Skeletal muscle satellite cell (primary cell): ENCODE data around the gene PRPF19.
"Not testable (repeated sequence)": the region's sequence is repeated elsewhere in the genome, so short reads cannot be mapped to it uniquely, and the experiment has no call there.

Source experiments
- H3K27me3 ChIP-seq: 2 replicates; pipeline ENCODE4 v1.7.0; 2013; ENCODE audit warnings: low read length; ENCODE audit not compliant: control insufficient read depth, insufficient read depth
- H3K36me3 ChIP-seq: 2 replicates; pipeline ENCODE4 v1.7.0; 2013; ENCODE audit warnings: mild to moderate bottlenecking, control low read depth, low read length; ENCODE audit not compliant: insufficient read depth
- H3K4me1 ChIP-seq: 2 replicates; pipeline ENCODE4 v1.7.0; 2013; ENCODE audit warnings: low read length; ENCODE audit not compliant: control insufficient read depth, insufficient read depth
- H3K4me2 ChIP-seq: 2 replicates; pipeline ENCODE4 v1.7.0; 2013; ENCODE audit warnings: mild to moderate bottlenecking, low read length
- H3K4me3 ChIP-seq: 2 replicates; pipeline ENCODE4 v1.7.0; 2013; ENCODE audit warnings: low read length
- H3K9ac ChIP-seq: 2 replicates; pipeline ENCODE4 v1.7.0; 2013; ENCODE audit warnings: mild to moderate bottlenecking, low read depth, low read length, moderate library complexity
- H3K9me3 ChIP-seq: replicated peaks from 2 replicates; pipeline ENCODE4 v1.7.0; 2013; ENCODE audit warnings: mild to moderate bottlenecking, control low read depth, low read length

PRPF19 gene

DNA sequence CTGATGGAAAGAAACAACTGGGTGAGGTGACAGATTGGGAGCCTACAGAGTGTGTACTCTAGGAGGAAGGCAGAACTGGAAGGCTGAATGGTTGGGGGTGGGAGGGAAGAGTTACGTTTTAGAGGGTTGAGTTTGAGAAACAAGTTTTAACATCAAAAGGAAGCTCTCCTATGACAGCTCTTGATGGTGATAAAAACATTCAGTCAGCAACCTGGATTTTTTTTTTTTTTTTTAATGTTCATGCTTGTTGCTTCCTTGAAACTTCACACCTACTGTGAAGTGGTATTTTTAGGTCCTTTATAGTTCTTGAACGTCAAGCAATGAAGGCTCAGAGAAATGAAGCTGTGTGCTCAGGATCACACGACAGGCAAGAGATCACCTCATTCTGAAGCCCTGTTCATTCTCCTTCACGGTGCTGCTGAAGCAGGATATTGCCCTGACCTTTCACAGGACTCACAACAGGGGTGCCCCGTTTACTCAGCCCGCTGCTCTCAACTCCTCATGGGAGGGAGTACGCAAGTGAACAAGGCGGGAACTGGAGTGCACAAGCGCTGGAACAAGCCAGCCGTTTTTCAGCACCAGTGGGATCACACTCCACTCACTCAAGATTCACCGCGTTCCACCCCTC lies 6.0 kb upstream of the PRPF19 start:
- H3K4me3 ChIP-seq = no peak overlapping the region
- H3K9me3 ChIP-seq = no peaks in the 10 kb centered on the region
- no peak overlapping the region for H3K4me2 ChIP-seq
- no peaks in the 10 kb centered on the region for H3K36me3 ChIP-seq
- peaks cover 10% of the 10 kb centered on the region for H3K4me1 ChIP-seq
- peaks cover 28% of the 10 kb centered on the region for H3K27me3 ChIP-seq
- no peak overlapping the region for H3K9ac ChIP-seq

DNA sequence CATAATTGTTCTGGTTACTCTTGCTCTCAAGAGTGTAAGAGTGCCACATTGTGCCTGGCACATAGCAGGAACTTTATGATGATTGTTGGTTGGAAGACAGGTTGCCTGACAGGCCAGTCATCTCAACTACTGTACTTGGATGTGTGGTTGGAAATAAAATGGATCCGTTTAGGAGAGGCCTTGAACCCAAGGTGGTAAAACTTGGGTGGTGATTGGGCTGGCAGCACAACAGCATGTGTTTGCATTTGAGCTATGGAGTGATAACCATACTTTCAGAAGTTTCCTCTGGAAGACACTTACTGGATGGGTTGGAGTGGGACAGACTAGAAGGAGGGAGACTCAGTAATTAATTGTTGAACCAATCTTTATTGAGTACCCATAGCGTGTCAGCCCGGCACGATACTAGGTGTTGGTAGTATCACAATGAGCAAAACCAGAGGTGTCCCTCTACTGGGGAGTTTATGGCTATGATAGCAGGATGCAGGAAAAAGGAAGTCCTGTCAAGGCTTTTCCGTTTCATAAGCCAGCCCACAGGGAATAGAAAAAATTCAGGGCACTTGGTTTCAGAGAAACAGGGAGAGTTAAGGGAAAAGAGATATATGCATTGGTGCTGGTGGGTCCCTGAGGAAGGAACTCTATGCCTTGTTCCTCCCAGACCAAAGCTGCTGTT lies 4.5 kb upstream of the PRPF19 start:
- Histone ChIP-seq H3K27me3 (peaks cover 28% of the 10 kb centered on the region), H3K9ac (no peak overlapping the region), H3K4me1 (peaks cover 12% of the 10 kb centered on the region), H3K4me2 (no peak overlapping the region), H3K36me3 (no peaks in the 10 kb centered on the region), H3K9me3 (no peaks in the 10 kb centered on the region), H3K4me3 (no peak overlapping the region)

DNA sequence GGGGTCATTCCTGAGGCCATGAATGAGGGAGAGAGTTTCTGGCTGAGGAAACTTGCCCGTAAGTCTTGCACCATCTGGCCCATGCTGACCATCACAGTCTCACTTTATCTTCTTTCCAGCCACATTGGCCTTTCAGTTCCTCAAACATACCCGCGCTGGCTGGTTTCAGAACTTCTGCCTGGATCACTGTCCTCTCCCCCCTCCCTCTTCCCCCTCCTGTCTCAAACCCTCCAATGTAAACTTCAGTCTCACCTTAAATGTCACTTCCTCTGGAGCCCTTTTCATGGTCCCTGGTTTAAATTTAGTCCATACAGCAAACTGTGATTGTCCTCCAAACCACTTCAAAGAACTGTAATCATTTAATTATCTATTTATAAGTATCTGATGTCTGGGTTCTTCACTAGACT lies 3.9 kb upstream of the PRPF19 start:
- H3K4me2 ChIP-seq = no peak overlapping the region
- H3K4me1 ChIP-seq = peaks cover 11% of the 10 kb centered on the region
- peaks cover 28% of the 10 kb centered on the region for H3K27me3 ChIP-seq
- no peak overlapping the region for H3K4me3 ChIP-seq
- no peaks in the 10 kb centered on the region for H3K9me3 ChIP-seq
- H3K9ac ChIP-seq = no peak overlapping the region
- no peaks in the 10 kb centered on the region for H3K36me3 ChIP-seq

DNA sequence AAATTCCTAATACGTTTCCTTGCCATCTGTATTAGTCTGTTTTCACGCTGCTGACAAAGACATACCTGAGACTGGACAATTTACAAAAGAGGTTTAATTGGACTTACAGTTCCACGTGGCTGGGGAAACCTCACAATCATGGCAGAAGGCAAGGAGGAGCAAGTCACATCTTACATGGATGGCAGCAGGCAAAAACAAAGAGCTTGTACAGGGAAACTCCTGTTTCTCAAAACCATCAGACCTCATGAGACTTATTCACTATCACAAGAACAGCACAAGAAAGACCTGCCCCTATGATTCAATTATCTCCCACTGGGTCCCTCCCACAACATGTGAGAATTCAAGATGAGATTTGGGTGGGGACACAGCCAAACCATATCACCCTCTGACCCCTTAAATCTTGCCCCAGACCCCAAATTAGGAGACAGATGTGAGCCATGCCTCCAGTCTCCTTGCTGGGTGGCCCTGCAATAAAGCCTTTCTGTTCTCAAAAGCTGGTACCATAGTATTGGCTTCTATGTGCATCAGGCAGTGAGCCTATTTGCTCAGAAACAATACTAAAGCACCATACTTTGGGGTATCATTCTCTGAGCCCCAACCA lies 3.4 kb upstream of the PRPF19 start:
- not testable (repeated sequence) for H3K4me3 ChIP-seq, H3K9me3 ChIP-seq, H3K4me2 ChIP-seq, H3K36me3 ChIP-seq, H3K9ac ChIP-seq
- peaks cover 28% of the 10 kb centered on the region for H3K27me3 ChIP-seq
- H3K4me1 ChIP-seq = peaks cover 16% of the 10 kb centered on the region

DNA sequence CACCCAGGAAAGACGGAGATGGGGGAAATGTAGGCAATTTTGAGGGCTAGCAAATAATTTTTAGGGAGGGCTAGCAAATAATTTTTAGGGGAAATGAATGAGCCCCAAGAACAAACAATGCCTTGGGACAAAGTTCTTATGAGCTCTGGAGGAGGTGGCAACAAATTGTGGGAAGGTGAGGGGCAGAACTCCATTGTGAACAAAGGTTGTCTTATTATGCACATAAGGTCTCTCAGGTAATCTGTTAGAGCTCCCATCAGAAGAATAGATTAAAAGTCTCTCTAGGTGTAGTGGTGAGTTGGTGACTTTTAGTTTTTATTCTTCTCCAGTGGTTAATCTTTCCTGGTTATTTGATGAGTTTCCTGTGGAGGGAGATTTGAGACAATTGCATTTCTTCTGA lies 2.4 kb upstream of the PRPF19 start:
- no peak overlapping the region for H3K4me3 ChIP-seq
- H3K4me2 ChIP-seq = no peak overlapping the region
- H3K9me3 ChIP-seq = no peaks in the 10 kb centered on the region
- H3K36me3 ChIP-seq = peaks cover under 1% of the 10 kb centered on the region
- peaks cover 28% of the 10 kb centered on the region for H3K27me3 ChIP-seq
- H3K4me1 ChIP-seq = peaks cover 21% of the 10 kb centered on the region
- H3K9ac ChIP-seq = no peak overlapping the region

DNA sequence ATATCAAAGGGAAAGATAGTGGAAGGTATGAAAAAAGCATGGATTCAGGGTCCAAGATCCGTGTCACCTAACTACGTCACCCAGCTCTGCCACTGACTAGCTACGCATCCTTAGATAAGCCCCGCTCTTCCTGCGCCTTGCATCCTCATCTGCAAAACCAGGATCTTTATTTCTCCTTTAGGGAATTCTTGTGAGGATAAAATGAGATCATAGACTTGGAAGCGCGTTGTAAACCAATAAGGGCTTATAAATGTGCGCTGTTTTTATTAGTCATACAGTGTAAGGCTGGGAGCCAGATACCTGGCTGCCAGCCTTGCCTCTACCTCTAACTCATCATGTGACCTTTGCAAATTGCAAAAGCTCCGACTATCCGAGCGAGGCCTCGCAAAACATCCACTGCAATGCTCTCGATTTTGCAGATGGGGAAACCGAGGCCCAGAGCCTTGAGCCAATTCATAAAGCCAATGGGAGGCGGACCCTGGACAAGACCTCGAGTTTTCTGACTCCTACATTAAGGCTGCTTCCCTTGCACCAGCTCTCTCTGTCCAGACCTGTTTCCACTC lies 753 bp downstream of the PRPF19 start:
- peak overlapping the region; percentile 99 for H3K9ac ChIP-seq
- H3K27me3 ChIP-seq = peaks cover 19% of the 10 kb centered on the region
- H3K9me3 ChIP-seq = no peaks in the 10 kb centered on the region
- H3K4me1 ChIP-seq = peaks cover 16% of the 10 kb centered on the region
- H3K4me3 ChIP-seq = peak overlapping the region; percentile 94
- peaks cover 30% of the 10 kb centered on the region for H3K36me3 ChIP-seq
- H3K4me2 ChIP-seq = peak overlapping the region; percentile 88

DNA sequence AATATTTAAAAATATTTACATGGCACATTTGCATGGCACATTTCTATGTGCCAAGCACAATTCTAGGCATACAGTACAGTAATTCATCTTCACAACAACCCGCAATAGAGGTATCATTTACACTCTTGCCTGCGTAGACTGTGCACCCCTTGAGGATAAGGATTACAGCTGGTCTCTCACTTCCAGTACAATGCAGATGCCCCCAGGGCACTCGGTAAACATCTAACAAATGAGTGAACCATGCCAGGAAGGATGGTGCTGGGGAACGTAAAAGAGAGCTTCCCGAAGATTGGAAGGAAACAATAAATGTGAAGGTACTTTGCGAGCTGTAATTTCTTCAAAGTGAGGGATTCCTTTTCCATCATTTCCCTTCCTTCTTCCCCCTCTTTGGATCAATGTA lies 1.3 kb downstream of the PRPF19 start:
- H3K9ac ChIP-seq = peak overlapping the region; percentile 99
- H3K27me3 ChIP-seq = peaks cover 14% of the 10 kb centered on the region
- H3K9me3 ChIP-seq = no peaks in the 10 kb centered on the region
- H3K4me1 ChIP-seq = peaks cover 16% of the 10 kb centered on the region
- H3K4me3 ChIP-seq = peak overlapping the region; percentile 94
- H3K36me3 ChIP-seq = peaks cover 36% of the 10 kb centered on the region
- H3K4me2 ChIP-seq = peak overlapping the region; percentile 88

DNA sequence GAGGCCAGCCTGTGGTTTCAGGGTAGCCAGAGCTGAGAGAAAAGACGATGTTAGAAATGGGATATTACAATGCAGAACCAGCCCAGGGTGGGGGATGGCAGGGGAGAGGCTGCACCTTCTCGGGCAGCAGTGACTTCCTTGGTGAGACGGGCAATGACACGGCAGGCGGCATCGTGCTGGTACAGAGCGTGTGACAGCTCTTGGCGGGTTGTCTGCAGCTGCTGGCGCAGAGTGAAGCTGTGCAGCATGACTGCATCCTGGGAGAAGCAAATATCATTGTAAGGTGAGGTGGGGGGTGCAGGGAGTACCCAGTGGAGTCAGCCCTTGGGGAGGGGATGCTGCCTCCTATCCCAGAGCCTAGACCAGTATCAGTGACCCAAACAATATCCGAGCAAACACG lies 3.8 kb downstream of the PRPF19 start:
- H3K4me2 ChIP-seq = no peak overlapping the region
- H3K36me3 ChIP-seq = peaks cover 59% of the 10 kb centered on the region
- H3K27me3 ChIP-seq = no peaks in the 10 kb centered on the region
- peaks cover 16% of the 10 kb centered on the region for H3K4me1 ChIP-seq
- no peaks in the 10 kb centered on the region for H3K9me3 ChIP-seq
- no peak overlapping the region for H3K9ac ChIP-seq
- H3K4me3 ChIP-seq = no peak overlapping the region

DNA sequence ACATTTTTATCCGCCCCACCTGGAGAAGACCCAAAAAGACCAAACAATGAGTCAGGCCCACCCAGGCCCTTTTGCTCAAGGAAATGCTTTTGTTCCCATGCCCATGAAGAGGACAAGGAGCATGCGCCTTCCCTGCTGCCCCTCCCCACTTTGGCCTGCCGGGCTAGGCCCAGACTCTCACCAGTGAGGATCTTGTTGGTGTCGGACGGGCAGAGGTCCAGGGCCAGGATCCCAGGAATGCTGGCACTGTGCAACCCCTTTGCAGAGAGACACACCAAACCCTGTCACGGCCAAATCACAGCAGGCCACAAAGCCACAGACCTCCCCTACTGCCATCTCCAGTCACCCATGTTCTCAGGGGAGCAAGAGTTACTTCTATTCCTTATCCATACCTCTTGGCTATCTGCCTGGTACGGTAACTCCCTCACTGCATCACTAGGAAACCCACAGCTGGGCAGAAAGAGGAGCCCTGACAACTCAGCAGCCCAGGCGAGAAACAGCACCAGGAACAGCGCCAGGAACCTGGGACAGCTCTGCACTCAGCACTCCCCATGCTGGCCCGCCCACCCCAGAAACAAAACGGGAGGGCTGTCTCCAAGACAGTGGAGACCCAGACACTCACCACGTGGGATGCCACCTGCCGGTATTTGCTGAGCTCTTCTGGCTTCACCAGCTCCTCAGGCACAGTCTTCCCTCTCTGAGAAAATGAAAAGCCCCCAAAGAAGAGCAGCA lies 5.5 kb downstream of the PRPF19 start:
- no peak overlapping the region for H3K4me2 ChIP-seq
- H3K27me3 ChIP-seq = no peaks in the 10 kb centered on the region
- no peak overlapping the region for H3K4me3 ChIP-seq
- H3K9ac ChIP-seq = no peak overlapping the region
- no peaks in the 10 kb centered on the region for H3K9me3 ChIP-seq
- H3K36me3 ChIP-seq = peaks cover 75% of the 10 kb centered on the region
- peaks cover 13% of the 10 kb centered on the region for H3K4me1 ChIP-seq

DNA sequence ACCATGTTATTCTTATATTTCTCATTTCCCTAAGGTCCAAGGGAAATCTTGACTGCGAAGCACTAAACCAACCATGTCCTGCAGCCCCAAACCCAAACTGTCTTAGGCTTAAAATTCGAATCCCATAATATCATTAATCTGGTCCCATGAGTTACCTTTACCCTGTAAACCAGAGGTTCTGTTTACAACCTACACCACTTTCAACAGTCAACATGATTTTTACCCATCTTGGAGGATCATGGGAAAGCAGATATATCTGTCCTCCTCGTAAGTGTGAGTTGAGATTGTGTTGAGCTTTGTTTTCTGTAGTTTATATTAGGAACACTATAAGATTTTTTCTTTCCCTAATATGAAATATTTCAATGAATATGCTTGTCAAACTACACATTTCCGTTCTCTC lies 6.4 kb downstream of the PRPF19 start:
- Histone ChIP-seq H3K4me2 (no peak overlapping the region), H3K9ac (no peak overlapping the region), H3K27me3 (no peaks in the 10 kb centered on the region), H3K4me1 (peaks cover 8% of the 10 kb centered on the region), H3K4me3 (no peak overlapping the region), H3K9me3 (no peaks in the 10 kb centered on the region), H3K36me3 (peaks cover 84% of the 10 kb centered on the region)
